Measurements from ENCODE around the gene JMJD8.

GRCh38 chr16:702341-702740 is 18.2 kb upstream of the JMJD8 start:
- no peak for TF ChIP-seq POLR2A (IDR thresholded peaks at IDR 0.05)
- TF ChIP-seq, protein P1, sequence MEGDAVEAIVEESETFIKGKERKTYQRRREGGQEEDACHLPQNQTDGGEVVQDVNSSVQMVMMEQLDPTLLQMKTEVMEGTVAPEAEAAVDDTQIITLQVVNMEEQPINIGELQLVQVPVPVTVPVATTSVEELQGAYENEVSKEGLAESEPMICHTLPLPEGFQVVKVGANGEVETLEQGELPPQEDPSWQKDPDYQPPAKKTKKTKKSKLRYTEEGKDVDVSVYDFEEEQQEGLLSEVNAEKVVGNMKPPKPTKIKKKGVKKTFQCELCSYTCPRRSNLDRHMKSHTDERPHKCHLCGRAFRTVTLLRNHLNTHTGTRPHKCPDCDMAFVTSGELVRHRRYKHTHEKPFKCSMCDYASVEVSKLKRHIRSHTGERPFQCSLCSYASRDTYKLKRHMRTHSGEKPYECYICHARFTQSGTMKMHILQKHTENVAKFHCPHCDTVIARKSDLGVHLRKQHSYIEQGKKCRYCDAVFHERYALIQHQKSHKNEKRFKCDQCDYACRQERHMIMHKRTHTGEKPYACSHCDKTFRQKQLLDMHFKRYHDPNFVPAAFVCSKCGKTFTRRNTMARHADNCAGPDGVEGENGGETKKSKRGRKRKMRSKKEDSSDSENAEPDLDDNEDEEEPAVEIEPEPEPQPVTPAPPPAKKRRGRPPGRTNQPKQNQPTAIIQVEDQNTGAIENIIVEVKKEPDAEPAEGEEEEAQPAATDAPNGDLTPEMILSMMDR (IDR thresholded peaks at IDR 0.05) = no peak

Data from esophagus squamous epithelium (tissue), 4 donors.